GM12874 (cell line): ENCODE data around the gene ALDH1L2.

ENCODE experiments used
- TF ChIP-seq, protein P1 (sequence below): IDR thresholded peaks from 2 replicates; pipeline ENCODE4 v1.5.1; 2011; ENCODE audit warnings: low read depth, mild to moderate bottlenecking, control low read depth, low read length, moderate library complexity; ENCODE audit not compliant: insufficient read depth

ALDH1L2 gene

GRCh38 chr12:105107494-105108371 lies 23.5 kb upstream of the ALDH1L2 start, which contains the start of gene WASHC4:
Gene WASHC4 (plus strand): TSS chr12:105107731. CDS start chr12:105107801, 70 bp downstream.
- TF ChIP-seq, protein P1, sequence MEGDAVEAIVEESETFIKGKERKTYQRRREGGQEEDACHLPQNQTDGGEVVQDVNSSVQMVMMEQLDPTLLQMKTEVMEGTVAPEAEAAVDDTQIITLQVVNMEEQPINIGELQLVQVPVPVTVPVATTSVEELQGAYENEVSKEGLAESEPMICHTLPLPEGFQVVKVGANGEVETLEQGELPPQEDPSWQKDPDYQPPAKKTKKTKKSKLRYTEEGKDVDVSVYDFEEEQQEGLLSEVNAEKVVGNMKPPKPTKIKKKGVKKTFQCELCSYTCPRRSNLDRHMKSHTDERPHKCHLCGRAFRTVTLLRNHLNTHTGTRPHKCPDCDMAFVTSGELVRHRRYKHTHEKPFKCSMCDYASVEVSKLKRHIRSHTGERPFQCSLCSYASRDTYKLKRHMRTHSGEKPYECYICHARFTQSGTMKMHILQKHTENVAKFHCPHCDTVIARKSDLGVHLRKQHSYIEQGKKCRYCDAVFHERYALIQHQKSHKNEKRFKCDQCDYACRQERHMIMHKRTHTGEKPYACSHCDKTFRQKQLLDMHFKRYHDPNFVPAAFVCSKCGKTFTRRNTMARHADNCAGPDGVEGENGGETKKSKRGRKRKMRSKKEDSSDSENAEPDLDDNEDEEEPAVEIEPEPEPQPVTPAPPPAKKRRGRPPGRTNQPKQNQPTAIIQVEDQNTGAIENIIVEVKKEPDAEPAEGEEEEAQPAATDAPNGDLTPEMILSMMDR = no peak

DNA sequence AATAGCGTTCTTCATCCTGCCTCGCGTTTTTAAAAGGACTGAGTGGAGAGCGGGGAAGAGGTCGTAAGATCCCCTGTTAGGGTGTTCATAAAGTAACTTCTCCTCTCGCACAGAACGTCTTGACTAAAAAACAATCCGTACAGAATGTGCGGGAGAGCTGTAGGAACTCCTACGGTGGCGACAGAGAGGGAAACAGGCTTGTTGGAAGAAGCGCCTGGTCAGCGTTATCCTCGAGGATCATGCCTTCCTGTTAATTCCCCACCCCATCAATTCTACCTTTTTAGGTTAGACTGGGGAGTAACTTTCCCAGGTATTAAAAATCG lies 22.9 kb upstream of the ALDH1L2 start:
- TF ChIP-seq, protein P1 = no peak

GRCh38 chr12:105106621-105107020 lies 22.4 kb upstream of the ALDH1L2 start:
- TF ChIP-seq, protein P1 = no peak

- TF ChIP-seq, protein P1 = no peak
These were observed 20.5 kb upstream of the ALDH1L2 start for GRCh38 chr12:105104762-105105161.

DNA sequence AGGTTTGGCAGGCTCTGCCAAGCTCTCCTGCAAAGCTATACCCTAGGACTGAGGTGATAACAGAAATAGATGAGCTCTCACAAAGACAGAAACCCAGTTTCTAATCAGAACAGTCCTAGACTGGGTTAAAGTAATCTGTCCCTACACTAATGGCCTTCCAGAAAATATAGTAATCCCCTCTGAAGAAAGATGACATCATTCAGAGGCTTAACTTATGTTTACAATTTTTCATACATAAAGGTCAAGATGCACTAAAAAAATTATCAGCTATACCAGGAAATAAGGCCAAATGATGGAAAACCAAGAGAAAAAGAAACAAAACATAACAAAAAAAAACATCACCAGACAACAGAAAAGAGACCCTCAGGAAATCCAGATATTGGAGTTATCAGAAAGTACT lies 18.4 kb upstream of the ALDH1L2 start:
- TF ChIP-seq, protein P1 = no peak

DNA sequence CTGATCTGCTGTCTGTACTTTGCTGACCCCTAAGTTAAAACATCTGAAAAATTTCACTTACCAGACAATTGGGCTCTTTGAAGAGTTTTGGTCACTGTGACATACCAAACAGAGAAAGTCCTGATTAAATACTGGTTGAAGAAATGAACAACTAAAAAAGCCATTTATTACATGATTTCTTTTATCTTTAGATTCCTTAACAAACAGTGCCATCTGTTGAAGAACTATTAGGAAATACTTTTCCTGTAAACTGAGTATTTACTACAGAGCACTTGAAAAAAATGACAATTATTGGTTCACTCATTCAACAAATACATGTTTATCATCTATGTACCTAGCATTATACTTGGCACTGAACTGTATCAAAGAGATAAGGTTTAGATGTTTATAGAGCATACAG lies 16.7 kb upstream of the ALDH1L2 start:
- TF ChIP-seq, protein P1 = no peak

DNA sequence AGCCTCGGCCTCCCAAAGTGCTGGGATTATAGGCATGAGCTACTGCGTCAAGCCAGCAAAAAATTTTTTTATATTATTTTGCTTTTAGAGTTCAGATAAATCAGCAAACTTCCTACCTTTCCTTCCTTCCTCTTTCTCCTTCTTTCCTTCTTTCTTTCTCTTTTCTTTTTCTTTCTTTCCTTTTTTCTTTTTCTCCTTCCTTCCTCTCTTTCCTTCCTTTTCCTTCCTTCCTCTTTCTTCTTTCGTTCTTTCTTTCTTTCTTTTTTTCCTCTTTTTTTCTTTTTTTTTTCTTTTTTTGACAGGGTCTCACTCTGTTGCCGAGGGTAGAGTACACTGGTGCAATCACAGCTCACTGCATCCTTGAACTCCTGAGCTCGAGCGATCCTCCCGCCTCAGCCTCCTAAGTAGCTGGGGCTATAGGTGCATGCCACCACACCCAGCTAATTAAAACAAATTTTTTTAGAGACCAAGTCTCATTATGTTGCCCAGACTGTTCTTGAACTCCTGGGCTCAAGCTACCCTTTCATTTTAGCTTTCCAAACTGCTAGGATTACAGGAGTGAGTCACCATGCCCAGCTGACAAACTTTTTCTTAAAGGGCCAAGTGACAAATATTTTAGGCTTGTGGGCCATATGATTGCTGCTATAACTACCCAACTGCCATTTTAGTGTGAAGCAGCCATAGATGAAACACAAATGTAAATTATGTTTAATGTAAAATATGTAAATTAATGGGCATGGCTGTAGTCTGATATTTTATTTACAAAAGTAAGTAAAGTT lies 16.1 kb upstream of the ALDH1L2 start:
- TF ChIP-seq, protein P1 = no peak
